A549 (cell line): Measurements from ENCODE around the gene ARHGAP4. TPM values are rescaled to one million over a fixed set of nuclear protein-coding genes. Genes with fewer than 3 reads are reported as not detected.

Source experiments
- ATAC-seq, 2 experiments: fragments of 200-7000 bp in 1 of 2; fragments of >200 bp in 1 of 2; cut with Nextera tagmentation in 1 of 2; cut with Tn5 transposase in 1 of 2; 3 replicates each; pipeline versions ENCODE4 v1.8.0 to v1.9.1; 2018 to 2020; ENCODE audit warnings: mild to moderate bottlenecking in 1 of 2, moderate library complexity in 1 of 2
- CTCF ChIA-PET: fragments of 300-600 bp; sonication (Branson Sonifier 250); formaldehyde crosslinking; extraction: SDS; loops from one replicate; lab custom pipeline; 2021; ENCODE audit warnings: antibody characterized with exemption, inconsistent platforms; lab: Yijun Ruan, JAX
- POLR2A ChIA-PET: fragments of 350-600 bp; formaldehyde crosslinking; extraction: SDS; loops from one replicate; lab custom pipeline; 2021; ENCODE audit warnings: antibody characterized with exemption, inconsistent platforms; lab: Yijun Ruan, JAX
- DNase-seq, 2 experiments: peaks; one replicate each; pipeline versions ENCODE4 v3.0.0 to v3.0.0-alpha.2; 2011 to 2016; ENCODE audit warnings: low read depth in 1 of 2, low spot score in 1 of 2
- FAIRE-seq: peaks from 2 replicates; lab custom pipeline; 2011; peaks lifted over from hg19 to GRCh38; lab: Jason Lieb, UNC
- H3K27ac ChIP-seq, 2 experiments: fragments of >200 bp; sonication (Bioruptor Twin); formaldehyde crosslinking; 3 replicates each; pipeline ENCODE4 v1.5.1; 2016 to 2017
- H3K4me1 ChIP-seq: fragments of >200 bp; sonication (Bioruptor Twin); formaldehyde crosslinking; 3 replicates; pipeline ENCODE4 v1.6.1; 2016
- H3K4me2 ChIP-seq: fragments of >200 bp; sonication (Bioruptor Twin); formaldehyde crosslinking; 3 replicates; pipeline ENCODE4 v1.6.1; 2016
- H3K4me3 ChIP-seq: fragments of >200 bp; sonication (Bioruptor Twin); formaldehyde crosslinking; 3 replicates; pipeline ENCODE4 v1.5.1; 2016
- H3K9me3 ChIP-seq: fragments of >200 bp; sonication (Bioruptor Twin); formaldehyde crosslinking; 3 replicates; pipeline ENCODE4 v1.6.1; 2016
- BHLHE40 ChIP-seq: IDR thresholded peaks from 2 replicates; pipeline ENCODE4 v1.6.1; 2012; ENCODE audit warnings: low read depth, low read length, inconsistent platforms
- CEBPB ChIP-seq, 2 experiments: fragments of >200 bp in 1 of 2; sonication (Bioruptor Twin) in 1 of 2; formaldehyde crosslinking in 1 of 2; IDR thresholded peaks; 2 replicates each; pipeline ENCODE4 v1.6.1; 2012 to 2016
- CHD2 ChIP-seq: fragments of 150-350 bp; IDR thresholded peaks from 2 replicates; pipeline ENCODE4 v1.6.1; 2014; ENCODE audit warnings: low read length; ENCODE audit not compliant: partially characterized antibody
- CHD4 ChIP-seq: fragments of 200-600 bp; sonication (generic); IDR thresholded peaks from 2 replicates; pipeline ENCODE4 v1.6.1; 2016; ENCODE audit warnings: antibody characterized with exemption, mild to moderate bottlenecking, borderline replicate concordance
- EHF ChIP-seq: fragments of 250-450 bp; sonication (Bioruptor Pico); IDR thresholded peaks from 2 replicates; pipeline ENCODE4 v1.5.0; 2020; ENCODE audit warnings: mild to moderate bottlenecking
- ESRRA ChIP-seq: fragments of 150-350 bp; IDR thresholded peaks from 2 replicates; pipeline ENCODE4 v1.6.1; 2014; ENCODE audit warnings: mild to moderate bottlenecking, low read length, borderline replicate concordance
- FOSB ChIP-seq: fragments of 250-450 bp; sonication (Bioruptor Pico); IDR thresholded peaks from 2 replicates; pipeline ENCODE4 v1.5.0; 2020; ENCODE audit warnings: mild to moderate bottlenecking, moderate library complexity
- HDAC2 ChIP-seq: fragments of 200-600 bp; sonication (generic); IDR thresholded peaks from 2 replicates; pipeline ENCODE4 v1.6.1; 2016
- HEYL ChIP-seq: fragments of 250-450 bp; sonication (Bioruptor Pico); IDR thresholded peaks from 2 replicates; pipeline ENCODE4 v1.8.0; 2021; ENCODE audit warnings: mild to moderate bottlenecking, moderate library complexity
- JUNB ChIP-seq: fragments of >200 bp; sonication (Bioruptor Twin); formaldehyde crosslinking; IDR thresholded peaks from 2 replicates; pipeline ENCODE4 v1.6.1; 2016
- KDM1A ChIP-seq: fragments of 200-600 bp; sonication (generic); IDR thresholded peaks from 2 replicates; pipeline ENCODE4 v1.6.1; 2016; ENCODE audit warnings: low read depth, mild to moderate bottlenecking
- MAFK ChIP-seq: fragments of 450-650 bp; IDR thresholded peaks from 2 replicates; pipeline ENCODE4 v1.6.1; 2014; ENCODE audit not compliant: partially characterized antibody
- NFE2L2 ChIP-seq: fragments of 150-350 bp; conservative IDR thresholded peaks from 2 replicates; pipeline ENCODE4 v1.6.1; 2014; ENCODE audit warnings: low read length
- NR3C1 ChIP-seq: fragments of >200 bp; sonication (Bioruptor Twin); formaldehyde crosslinking; IDR thresholded peaks from 3 replicates; pipeline ENCODE4 v1.6.1; 2017
- POLR2A ChIP-seq: IDR thresholded peaks from 2 replicates; pipeline ENCODE4 v1.6.1; 2012; ENCODE audit warnings: mild to moderate bottlenecking, low read length
- RAD21 ChIP-seq, 2 experiments: fragments of >200 bp in 1 of 2; sonication (Bioruptor Twin) in 1 of 2; formaldehyde crosslinking in 1 of 2; IDR thresholded peaks in 1 of 2; conservative IDR thresholded peaks in 1 of 2; 2 replicates in 1 of 2; 3 replicates in 1 of 2; pipeline ENCODE4 v1.6.1; 2012 to 2018; ENCODE audit warnings: inconsistent platforms in 1 of 2
- RARB ChIP-seq: fragments of 250-450 bp; sonication (Bioruptor Pico); IDR thresholded peaks from 2 replicates; pipeline ENCODE4 v1.8.0; 2021; ENCODE audit warnings: mild to moderate bottlenecking, moderate library complexity
- RFX5 ChIP-seq: fragments of 450-650 bp; IDR thresholded peaks from 2 replicates; pipeline ENCODE4 v1.7.1; 2014; ENCODE audit warnings: antibody characterized with exemption, mild to moderate bottlenecking, moderate library complexity
- SMC3 ChIP-seq: fragments of >200 bp; sonication (Bioruptor Twin); formaldehyde crosslinking; IDR thresholded peaks from 3 replicates; pipeline ENCODE4 v1.6.1; 2018; ENCODE audit warnings: inconsistent platforms
- SREBF2 ChIP-seq: fragments of 450-650 bp; IDR thresholded peaks from 2 replicates; pipeline ENCODE4 v1.6.1; 2014; ENCODE audit warnings: mild to moderate bottlenecking, moderate library complexity
- TP53 ChIP-seq: fragments of 250-450 bp; sonication (Bioruptor Pico); IDR thresholded peaks from 2 replicates; pipeline ENCODE4 v1.5.0; 2021; ENCODE audit warnings: mild to moderate bottlenecking, moderate library complexity
- ZNF302 ChIP-seq: fragments of 250-450 bp; sonication (Bioruptor Pico); IDR thresholded peaks from 2 replicates; pipeline ENCODE4 v1.9.0; 2021; ENCODE audit warnings: inconsistent platforms, mild to moderate bottlenecking, moderate library complexity
- WGBS: methylation state at CpG from one replicate; pipeline ENCODE4 v1.1.6; 2017; ENCODE audit errors: missing lambda C conversion rate; 5-methylcytosine and 5-hydroxymethylcytosine counted together
- polyA plus RNA-seq, 4 experiments: library from polyadenylated mRNA; depleted of rRNA in 3 of 4; stranded (reverse); fragments of >200 nt; fragmentation: RNase III in 1 of 4; extraction: RNeasy Plus Mini Kit Qiagen cat#74134 plus additional on column Dnase treatment in 1 of 4; gene quantifications; 2 replicates in 3 of 4; 3 replicates in 1 of 4; pipeline ENCODE4 v1.2.3, GENCODE V29; 2011 to 2017
- TF ChIP-seq, protein P1 (sequence below): fragments of >200 bp; sonication (Bioruptor Twin); formaldehyde crosslinking; IDR thresholded peaks from 3 replicates; pipeline ENCODE4 v1.5.1; 2016
- TF ChIP-seq, protein P2 (sequence below): IDR thresholded peaks from 2 replicates; pipeline ENCODE4 v1.6.1; 2012
- TF ChIP-seq, protein P3 (sequence below): fragments of 450-650 bp; IDR thresholded peaks from 2 replicates; pipeline ENCODE4 v1.6.1; 2014; ENCODE audit warnings: antibody characterized with exemption
- TF ChIP-seq, protein P4 (sequence below): fragments of 250-450 bp; sonication (Bioruptor Pico); IDR thresholded peaks from 2 replicates; pipeline ENCODE4 v1.5.0; 2021; ENCODE audit warnings: mild to moderate bottlenecking, moderate library complexity, borderline replicate concordance

ARHGAP4 gene
- polyA plus RNA-seq, 2 of the 4 experiments (the other 2 are of a cell fraction) = 0.78 to 0.98 TPM

DNA sequence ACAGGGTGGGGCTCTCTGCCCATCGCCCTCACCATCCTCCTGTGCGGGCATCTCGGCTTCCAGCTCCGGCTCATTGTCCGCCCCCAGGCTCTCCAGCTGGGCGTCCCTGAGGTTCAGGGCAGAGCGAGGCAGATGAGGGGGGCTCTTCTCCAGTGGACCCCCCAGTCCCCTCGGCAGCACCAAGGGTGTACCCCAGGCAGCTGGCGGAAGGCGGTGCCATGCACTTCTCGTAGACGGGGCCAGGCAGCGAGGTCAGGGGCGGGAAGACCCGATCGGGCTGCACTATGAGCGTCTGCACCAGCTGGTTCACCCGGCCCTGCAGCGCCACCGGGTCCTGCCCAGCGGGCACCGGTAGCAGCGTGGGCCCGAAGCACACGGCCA, 16.1 kb downstream of the ARHGAP4 start:
- ChIA-PET POLR2A (interaction anchor here (1.0 kb wide), 2 partner anchors 13 to 18 kb away, joined by 3 to 5 read pairs; no protein-coding TSS in a partner anchor), CTCF (interaction anchor here (0.9 to 8.6 kb wide), 7 partner anchors 8 to 147 kb away, joined by 3 to 56 read pairs (median 3); no protein-coding TSS in a partner anchor)
- no peak overlapping the region for H3K27ac ChIP-seq
- no peak overlapping the region for H3K4me2 ChIP-seq
- H3K4me1 ChIP-seq = no peaks in the 10 kb centered on the region
- ATAC-seq (no peak), FAIRE-seq (no peak), DNase-seq (no peak)
- no peak overlapping the region for H3K4me3 ChIP-seq
- no peaks in the 10 kb centered on the region for H3K9me3 ChIP-seq
- WGBS = 94% methylated on average over 3 of the region's 25 CpGs
- TF ChIP-seq RARB (CRISPR knock-in tag) = no peak
- TF ChIP-seq JUNB = no peak
- TF ChIP-seq KDM1A = no peak
- TF ChIP-seq ZNF302 (CRISPR knock-in tag) = no peak
- no peak for TF ChIP-seq BHLHE40
- TF ChIP-seq, protein P1, sequence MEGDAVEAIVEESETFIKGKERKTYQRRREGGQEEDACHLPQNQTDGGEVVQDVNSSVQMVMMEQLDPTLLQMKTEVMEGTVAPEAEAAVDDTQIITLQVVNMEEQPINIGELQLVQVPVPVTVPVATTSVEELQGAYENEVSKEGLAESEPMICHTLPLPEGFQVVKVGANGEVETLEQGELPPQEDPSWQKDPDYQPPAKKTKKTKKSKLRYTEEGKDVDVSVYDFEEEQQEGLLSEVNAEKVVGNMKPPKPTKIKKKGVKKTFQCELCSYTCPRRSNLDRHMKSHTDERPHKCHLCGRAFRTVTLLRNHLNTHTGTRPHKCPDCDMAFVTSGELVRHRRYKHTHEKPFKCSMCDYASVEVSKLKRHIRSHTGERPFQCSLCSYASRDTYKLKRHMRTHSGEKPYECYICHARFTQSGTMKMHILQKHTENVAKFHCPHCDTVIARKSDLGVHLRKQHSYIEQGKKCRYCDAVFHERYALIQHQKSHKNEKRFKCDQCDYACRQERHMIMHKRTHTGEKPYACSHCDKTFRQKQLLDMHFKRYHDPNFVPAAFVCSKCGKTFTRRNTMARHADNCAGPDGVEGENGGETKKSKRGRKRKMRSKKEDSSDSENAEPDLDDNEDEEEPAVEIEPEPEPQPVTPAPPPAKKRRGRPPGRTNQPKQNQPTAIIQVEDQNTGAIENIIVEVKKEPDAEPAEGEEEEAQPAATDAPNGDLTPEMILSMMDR = no peak
- TF ChIP-seq HDAC2 = no peak
- TF ChIP-seq, protein P2, sequence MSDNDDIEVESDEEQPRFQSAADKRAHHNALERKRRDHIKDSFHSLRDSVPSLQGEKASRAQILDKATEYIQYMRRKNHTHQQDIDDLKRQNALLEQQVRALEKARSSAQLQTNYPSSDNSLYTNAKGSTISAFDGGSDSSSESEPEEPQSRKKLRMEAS = no peak
- TF ChIP-seq SMC3 = no peak
- TF ChIP-seq, protein P3, sequence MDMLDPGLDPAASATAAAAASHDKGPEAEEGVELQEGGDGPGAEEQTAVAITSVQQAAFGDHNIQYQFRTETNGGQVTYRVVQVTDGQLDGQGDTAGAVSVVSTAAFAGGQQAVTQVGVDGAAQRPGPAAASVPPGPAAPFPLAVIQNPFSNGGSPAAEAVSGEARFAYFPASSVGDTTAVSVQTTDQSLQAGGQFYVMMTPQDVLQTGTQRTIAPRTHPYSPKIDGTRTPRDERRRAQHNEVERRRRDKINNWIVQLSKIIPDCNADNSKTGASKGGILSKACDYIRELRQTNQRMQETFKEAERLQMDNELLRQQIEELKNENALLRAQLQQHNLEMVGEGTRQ = no peak
- no peak for TF ChIP-seq CEBPB (IDR thresholded peaks at IDR 0.05)
- TF ChIP-seq ESRRA = no peak
- no peak for TF ChIP-seq HEYL (CRISPR knock-in tag)
- TF ChIP-seq RFX5 = no peak

DNA sequence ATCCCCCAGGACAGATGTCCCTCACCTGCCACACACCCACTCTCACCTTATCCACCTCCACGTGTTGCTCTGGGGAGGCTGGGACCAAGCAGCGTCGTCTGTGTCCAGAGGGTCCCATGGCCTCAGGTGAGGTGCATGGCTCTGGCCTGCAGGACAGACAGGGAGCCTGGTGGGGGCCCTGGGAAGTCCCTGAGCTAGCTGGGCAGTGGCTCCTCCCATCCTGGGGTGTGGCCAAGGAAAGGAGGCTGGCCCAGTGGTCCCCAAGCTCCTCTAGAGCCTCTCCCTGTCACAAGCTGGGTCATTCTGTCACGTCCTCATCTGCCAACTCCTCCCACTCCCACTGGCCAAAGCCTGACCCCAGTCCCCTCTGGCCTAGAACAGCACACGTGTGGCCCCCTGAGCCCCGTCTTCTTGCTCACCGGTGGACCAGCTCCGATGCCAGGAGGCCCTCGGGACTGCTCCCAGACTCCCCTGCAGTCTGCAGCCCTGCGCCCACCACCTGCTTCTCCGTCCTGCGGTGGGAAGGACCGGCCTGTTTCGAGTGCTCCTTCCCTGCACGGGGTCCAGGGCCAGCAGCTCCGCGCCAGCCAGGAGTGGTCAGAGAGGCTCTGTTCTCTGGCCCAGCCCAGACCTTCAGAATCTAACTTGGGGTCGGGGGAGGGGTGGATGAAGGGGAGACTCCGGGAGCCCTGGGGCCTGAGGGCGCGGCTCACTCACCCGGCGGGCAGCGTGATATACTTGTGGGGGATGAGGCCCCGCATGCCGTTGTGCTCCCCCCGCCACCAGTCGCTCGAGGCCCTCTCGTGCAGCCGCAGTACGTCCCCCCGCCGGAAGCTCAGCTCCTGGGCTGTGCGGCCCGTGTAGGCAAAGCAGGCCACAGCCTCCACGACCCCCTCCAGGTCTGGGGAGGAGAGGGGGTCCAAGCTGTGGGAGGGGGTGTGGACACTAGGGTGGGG, 16.8 kb downstream of the ARHGAP4 start:
- CTCF ChIA-PET = interaction anchor here (1.2 to 8.6 kb wide), 5 partner anchors 9 to 106 kb away, joined by 3 to 56 read pairs (median 5); no protein-coding TSS in a partner anchor
- ATAC-seq (peak; percentile 32 to 75; a peak in 3 of 6 replicates), DNase-seq (no peak), FAIRE-seq (no peak)
- WGBS = 42% methylated on average over 7 of the region's 37 CpGs
- Histone ChIP-seq H3K4me3 (no peak overlapping the region), H3K4me2 (no peak overlapping the region), H3K4me1 (no peaks in the 10 kb centered on the region), H3K27ac (no peak overlapping the region), H3K9me3 (no peaks in the 10 kb centered on the region)
- TF ChIP-seq, protein P4, sequence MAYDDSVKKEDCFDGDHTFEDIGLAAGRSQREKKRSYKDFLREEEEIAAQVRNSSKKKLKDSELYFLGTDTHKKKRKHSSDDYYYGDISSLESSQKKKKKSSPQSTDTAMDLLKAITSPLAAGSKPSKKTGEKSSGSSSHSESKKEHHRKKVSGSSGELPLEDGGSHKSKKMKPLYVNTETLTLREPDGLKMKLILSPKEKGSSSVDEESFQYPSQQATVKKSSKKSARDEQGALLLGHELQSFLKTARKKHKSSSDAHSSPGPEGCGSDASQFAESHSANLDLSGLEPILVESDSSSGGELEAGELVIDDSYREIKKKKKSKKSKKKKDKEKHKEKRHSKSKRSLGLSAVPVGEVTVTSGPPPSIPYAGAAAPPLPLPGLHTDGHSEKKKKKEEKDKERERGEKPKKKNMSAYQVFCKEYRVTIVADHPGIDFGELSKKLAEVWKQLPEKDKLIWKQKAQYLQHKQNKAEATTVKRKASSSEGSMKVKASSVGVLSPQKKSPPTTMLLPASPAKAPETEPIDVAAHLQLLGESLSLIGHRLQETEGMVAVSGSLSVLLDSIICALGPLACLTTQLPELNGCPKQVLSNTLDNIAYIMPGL = no peak
- TF ChIP-seq RAD21 (conservative IDR thresholded peaks at IDR 0.05 in 1 of 2, IDR thresholded peaks at IDR 0.05 in 1 of 2) (no peak), FOSB (CRISPR knock-in tag) (no peak), NR3C1 (no peak), TP53 (no peak), CHD2 (no peak), NFE2L2 (no peak), HDAC2 (no peak), SREBF2 (no peak), EHF (CRISPR knock-in tag) (no peak), POLR2A (no peak), BHLHE40 (no peak), CHD4 (no peak), MAFK (no peak)
- POLR2A ChIA-PET = no interaction called here
